Astrocyte (in vitro differentiated cells and primary cell): Measurements from ENCODE around the gene CARD19. TPM values are rescaled to one million over a fixed set of nuclear protein-coding genes. Genes with fewer than 3 reads are reported as not detected.

ENCODE experiments used
- DNase-seq: peaks from one replicate; pipeline ENCODE4 v3.0.0-alpha.2; 2010; ENCODE audit warnings: low read depth
- FAIRE-seq: peaks from 2 replicates; lab custom pipeline; 2011; peaks lifted over from hg19 to GRCh38; lab: Jason Lieb, UNC
- H2AFZ ChIP-seq: 2 replicates; pipeline ENCODE4 v1.6.0; 2012; ENCODE audit warnings: low read depth, low read length, inconsistent platforms
- H3K27ac ChIP-seq: 2 replicates; pipeline ENCODE4 v1.5.1; 2011; ENCODE audit warnings: low read depth, low read length, inconsistent platforms
- H3K27me3 ChIP-seq: 2 replicates; pipeline ENCODE4 v1.6.0; 2011; ENCODE audit warnings: low read length, inconsistent platforms; ENCODE audit not compliant: insufficient read depth
- H3K36me3 ChIP-seq: 2 replicates; pipeline ENCODE4 v1.5.1; 2011; ENCODE audit warnings: low read length, inconsistent platforms; ENCODE audit not compliant: insufficient read depth
- H3K4me1 ChIP-seq: 2 replicates; pipeline ENCODE4 v1.5.1; 2011; ENCODE audit warnings: low read length, inconsistent platforms; ENCODE audit not compliant: insufficient read depth
- H3K4me2 ChIP-seq: 2 replicates; pipeline ENCODE4 v1.6.0; 2012; ENCODE audit warnings: low read length, inconsistent platforms
- H3K4me3 ChIP-seq: 2 replicates; pipeline ENCODE4 v1.5.1; 2011; ENCODE audit warnings: low read depth, mild to moderate bottlenecking, low read length, inconsistent platforms; ENCODE audit not compliant: insufficient read depth
- H3K79me2 ChIP-seq: 2 replicates; pipeline ENCODE4 v1.6.0; 2012; ENCODE audit warnings: mild to moderate bottlenecking, low read length, inconsistent platforms; ENCODE audit not compliant: insufficient read depth
- H3K9ac ChIP-seq: 2 replicates; pipeline ENCODE4 v1.6.0; 2012; ENCODE audit warnings: mild to moderate bottlenecking, low read length, inconsistent platforms
- H3K9me3 ChIP-seq: 2 replicates; pipeline ENCODE4 v1.5.1; 2012; ENCODE audit warnings: low read depth, mild to moderate bottlenecking, low read length, inconsistent platforms; ENCODE audit not compliant: insufficient read depth
- H4K20me1 ChIP-seq: 2 replicates; pipeline ENCODE4 v1.6.0; 2012; ENCODE audit warnings: low read length, inconsistent platforms; ENCODE audit not compliant: insufficient read depth
- H3K27ac Mint-ChIP-seq: one replicate; pipeline ENCODE4 v1.8.0; 2021; ENCODE audit warnings: mild to moderate bottlenecking, mixed read lengths; ENCODE audit not compliant: unreplicated experiment
- H3K27me3 Mint-ChIP-seq: one replicate; pipeline ENCODE4 v1.8.0; 2021; ENCODE audit warnings: low read depth, mixed read lengths; ENCODE audit not compliant: unreplicated experiment
- H3K36me3 Mint-ChIP-seq: one replicate; pipeline ENCODE4 v1.8.0; 2021; ENCODE audit warnings: low read depth, mixed read lengths; ENCODE audit not compliant: unreplicated experiment
- H3K4me1 Mint-ChIP-seq: one replicate; pipeline ENCODE4 v1.8.0; 2021; ENCODE audit warnings: low read depth, mixed read lengths; ENCODE audit not compliant: unreplicated experiment
- H3K4me3 Mint-ChIP-seq: one replicate; pipeline ENCODE4 v1.8.0; 2021; ENCODE audit warnings: mild to moderate bottlenecking, moderate library complexity, mixed read lengths; ENCODE audit not compliant: unreplicated experiment
- H3K9me3 Mint-ChIP-seq: one replicate; pipeline ENCODE4 v1.8.0; 2021; ENCODE audit warnings: mild to moderate bottlenecking, mixed read lengths; ENCODE audit not compliant: unreplicated experiment
- CTCF ChIP-seq: IDR thresholded peaks from 2 replicates; pipeline ENCODE4 v1.5.1; 2011; ENCODE audit warnings: low read depth, mild to moderate bottlenecking, inconsistent platforms, low read length, moderate library complexity; ENCODE audit not compliant: insufficient read depth
- EZH2 ChIP-seq: IDR thresholded peaks from 2 replicates; pipeline ENCODE4 v1.6.1; 2012; ENCODE audit warnings: mild to moderate bottlenecking, low read length, inconsistent platforms; ENCODE audit not compliant: insufficient read depth
- total RNA-seq: library from RNA; stranded (reverse); gene quantifications from 2 replicates; pipeline ENCODE4 v1.2.1, GENCODE V29; 2021

The CARD19 gene
- total RNA-seq, 1 donor from 2014 or later, result 36.3 TPM

- no peaks in the 10 kb centered on the region for H4K20me1 ChIP-seq
- Mint-ChIP-seq H3K27me3 (peaks cover 14% of the 10 kb centered on the region), H3K4me3 (no peak overlapping the region), H3K27ac (no peak overlapping the region), H3K4me1 (peaks cover 2% of the 10 kb centered on the region), H3K9me3 (peaks cover 2% of the 10 kb centered on the region), H3K36me3 (no peaks in the 10 kb centered on the region)
- H3K27ac ChIP-seq, result no peak overlapping the region
- no peaks in the 10 kb centered on the region for H3K36me3 ChIP-seq
- H3K4me2 ChIP-seq, result no peak overlapping the region
- H3K4me3 ChIP-seq, result no peak overlapping the region
- TF ChIP-seq CTCF (no peak), EZH2 (no peak)
- H3K9me3 ChIP-seq, result no peaks in the 10 kb centered on the region
- H2AFZ ChIP-seq, result no peak overlapping the region
- H3K9ac ChIP-seq, result no peak overlapping the region
- H3K27me3 ChIP-seq, result peaks cover 4% of the 10 kb centered on the region
- FAIRE-seq (no peak), DNase-seq (no peak)
- H3K79me2 ChIP-seq, result no peaks in the 10 kb centered on the region
- H3K4me1 ChIP-seq, result peaks cover 5% of the 10 kb centered on the region
Observed at GRCh38 chr9:93148721-93149120, 52.7 kb downstream of the CARD19 start.

GRCh38 chr9:93149361-93149760, 53.3 kb downstream of the CARD19 start:
- TF ChIP-seq CTCF (no peak), EZH2 (no peak)
- Mint-ChIP-seq H3K27me3 (peaks cover 11% of the 10 kb centered on the region), H3K4me3 (no peak overlapping the region), H3K9me3 (peaks cover 2% of the 10 kb centered on the region), H3K27ac (no peak overlapping the region), H3K36me3 (no peaks in the 10 kb centered on the region), H3K4me1 (peaks cover 1% of the 10 kb centered on the region)
- no peak for DNase-seq
- no peaks in the 10 kb centered on the region for H4K20me1 ChIP-seq
- no peak overlapping the region for H3K4me3 ChIP-seq
- H3K9me3 ChIP-seq, result no peaks in the 10 kb centered on the region
- H3K27me3 ChIP-seq, result peaks cover 2% of the 10 kb centered on the region
- H3K9ac ChIP-seq, result no peak overlapping the region
- FAIRE-seq, result no peak
- no peaks in the 10 kb centered on the region for H3K36me3 ChIP-seq
- no peak overlapping the region for H3K27ac ChIP-seq
- H2AFZ ChIP-seq, result no peak overlapping the region
- H3K4me2 ChIP-seq, result no peak overlapping the region
- H3K4me1 ChIP-seq, result no peaks in the 10 kb centered on the region
- H3K79me2 ChIP-seq, result no peaks in the 10 kb centered on the region

GRCh38 chr9:93151097-93151784, 55.2 kb downstream of the CARD19 start:
- H3K36me3 Mint-ChIP-seq, result no peaks in the 10 kb centered on the region
- FAIRE-seq, result no peak
- no peaks in the 10 kb centered on the region for H3K79me2 ChIP-seq
- TF ChIP-seq EZH2, result no peak
- no peak overlapping the region for H3K27ac ChIP-seq
- H3K27ac Mint-ChIP-seq, result no peak overlapping the region
- no peak overlapping the region for H3K4me2 ChIP-seq
- no peaks in the 10 kb centered on the region for H3K36me3 ChIP-seq
- no peak for DNase-seq
- no peak overlapping the region for H3K4me3 ChIP-seq
- H3K27me3 Mint-ChIP-seq, result peaks cover 10% of the 10 kb centered on the region
- no peaks in the 10 kb centered on the region for H3K9me3 ChIP-seq
- H3K9ac ChIP-seq, result no peak overlapping the region
- H4K20me1 ChIP-seq, result no peaks in the 10 kb centered on the region
- peaks cover 2% of the 10 kb centered on the region for H3K9me3 Mint-ChIP-seq
- H3K4me1 Mint-ChIP-seq, result no peaks in the 10 kb centered on the region
- no peaks in the 10 kb centered on the region for H3K27me3 ChIP-seq
- no peak overlapping the region for H2AFZ ChIP-seq
- H3K4me1 ChIP-seq, result no peaks in the 10 kb centered on the region
- H3K4me3 Mint-ChIP-seq, result no peak overlapping the region
